Bronchial epithelial cell (primary cell): Measurements from ENCODE around the gene TACR1. TPM values are rescaled to one million over a fixed set of nuclear protein-coding genes. Genes with fewer than 3 reads are reported as not detected.

Source experiments
- DNase-seq: peaks from one replicate; pipeline ENCODE4 v3.0.0-alpha.2; 2010; ENCODE audit warnings: low read depth
- FAIRE-seq: peaks from 2 replicates; lab custom pipeline; 2011; peaks lifted over from hg19 to GRCh38; lab: Jason Lieb, UNC
- H3K27me3 ChIP-seq: 2 replicates; pipeline ENCODE4 v1.5.1; 2011; ENCODE audit warnings: low read length; ENCODE audit not compliant: control insufficient read depth, insufficient read depth
- H3K36me3 ChIP-seq: 2 replicates; pipeline ENCODE4 v1.5.1; 2011; ENCODE audit warnings: low read length; ENCODE audit not compliant: control insufficient read depth, insufficient read depth
- H3K4me3 ChIP-seq: 2 replicates; pipeline ENCODE4 v1.5.1; 2011; ENCODE audit warnings: mild to moderate bottlenecking, low read depth, low read length, control low read depth
- total RNA-seq: library from RNA; depleted of rRNA; stranded (reverse); fragments of >200 nt; gene quantifications from 2 replicates; pipeline ENCODE4 v1.2.1, GENCODE V29; 2014
- TF ChIP-seq, protein P1 (sequence below): IDR thresholded peaks from 2 replicates; pipeline ENCODE4 v1.5.1; 2011; ENCODE audit warnings: mild to moderate bottlenecking, moderate library complexity, low read length, control low read depth, inconsistent platforms; ENCODE audit not compliant: insufficient read depth, severe bottlenecking

TACR1 gene
- total RNA-seq, 1 donor from 2014 or later = not detected

DNA sequence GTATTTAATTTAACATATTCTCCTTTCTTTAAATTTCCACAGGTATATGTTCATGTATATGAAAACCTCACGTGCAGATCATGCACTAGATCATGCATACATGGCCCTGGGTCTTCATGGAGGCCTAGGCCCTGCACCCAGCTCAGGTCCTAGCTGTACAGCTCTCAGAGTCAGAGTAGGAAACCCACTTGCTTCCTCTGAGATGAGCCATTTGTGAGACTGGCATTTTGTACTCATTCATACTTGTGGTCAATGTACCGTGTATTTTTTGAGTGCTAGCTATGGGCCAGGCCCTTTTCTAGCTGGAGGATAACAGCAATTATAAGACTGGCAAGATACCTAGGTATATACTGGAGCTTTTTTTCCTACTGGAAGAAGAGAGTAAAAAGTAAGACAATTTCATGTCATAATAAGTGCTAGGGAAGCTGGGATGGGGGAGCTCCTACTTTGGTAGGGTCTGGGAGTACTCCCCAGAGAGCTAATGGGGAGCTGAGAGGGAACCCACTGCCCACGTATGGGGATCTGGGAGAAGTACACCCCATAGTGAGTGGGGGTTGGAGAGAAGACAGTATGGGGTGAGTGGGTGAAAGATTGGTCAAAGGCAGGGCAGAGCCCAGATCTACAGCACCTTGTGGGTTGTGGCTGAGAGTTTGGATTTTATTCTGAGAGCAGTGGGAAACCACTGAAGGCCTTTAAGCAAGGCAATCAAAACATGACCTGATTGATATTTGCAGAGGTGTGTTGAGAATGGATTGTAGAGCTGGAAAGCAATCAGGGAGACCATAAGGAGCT, 168.9 kb downstream of the TACR1 start:
- H3K27me3 ChIP-seq = no peaks in the 10 kb centered on the region
- DNase-seq (no peak), FAIRE-seq (no peak)
- no peaks in the 10 kb centered on the region for H3K36me3 ChIP-seq
- TF ChIP-seq, protein P1, sequence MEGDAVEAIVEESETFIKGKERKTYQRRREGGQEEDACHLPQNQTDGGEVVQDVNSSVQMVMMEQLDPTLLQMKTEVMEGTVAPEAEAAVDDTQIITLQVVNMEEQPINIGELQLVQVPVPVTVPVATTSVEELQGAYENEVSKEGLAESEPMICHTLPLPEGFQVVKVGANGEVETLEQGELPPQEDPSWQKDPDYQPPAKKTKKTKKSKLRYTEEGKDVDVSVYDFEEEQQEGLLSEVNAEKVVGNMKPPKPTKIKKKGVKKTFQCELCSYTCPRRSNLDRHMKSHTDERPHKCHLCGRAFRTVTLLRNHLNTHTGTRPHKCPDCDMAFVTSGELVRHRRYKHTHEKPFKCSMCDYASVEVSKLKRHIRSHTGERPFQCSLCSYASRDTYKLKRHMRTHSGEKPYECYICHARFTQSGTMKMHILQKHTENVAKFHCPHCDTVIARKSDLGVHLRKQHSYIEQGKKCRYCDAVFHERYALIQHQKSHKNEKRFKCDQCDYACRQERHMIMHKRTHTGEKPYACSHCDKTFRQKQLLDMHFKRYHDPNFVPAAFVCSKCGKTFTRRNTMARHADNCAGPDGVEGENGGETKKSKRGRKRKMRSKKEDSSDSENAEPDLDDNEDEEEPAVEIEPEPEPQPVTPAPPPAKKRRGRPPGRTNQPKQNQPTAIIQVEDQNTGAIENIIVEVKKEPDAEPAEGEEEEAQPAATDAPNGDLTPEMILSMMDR = no peak
- H3K4me3 ChIP-seq = no peak overlapping the region

DNA sequence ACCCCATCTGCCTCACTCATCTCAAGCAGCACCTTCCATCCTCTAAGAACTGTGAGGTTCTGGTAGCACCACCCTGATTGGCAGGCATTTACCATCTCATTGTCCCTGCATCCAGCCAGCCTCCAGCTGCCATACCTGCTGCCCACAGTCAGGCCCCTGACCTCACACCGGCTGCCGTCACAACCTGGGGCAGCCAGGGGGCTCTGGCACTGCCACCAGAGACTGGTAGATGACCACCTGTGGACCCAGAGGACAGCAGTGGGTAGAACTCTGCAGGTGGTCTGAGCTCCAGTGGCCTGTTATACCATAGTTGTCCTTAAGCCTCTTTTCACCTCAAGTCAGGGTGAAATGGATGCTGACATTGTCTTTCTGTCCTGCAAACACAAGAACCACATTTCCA, 171.4 kb downstream of the TACR1 start:
- TF ChIP-seq, protein P1 = no peak
- Histone ChIP-seq H3K27me3 (no peaks in the 10 kb centered on the region), H3K36me3 (no peaks in the 10 kb centered on the region), H3K4me3 (no peak overlapping the region)
- DNase-seq (no peak), FAIRE-seq (no peak)

DNA sequence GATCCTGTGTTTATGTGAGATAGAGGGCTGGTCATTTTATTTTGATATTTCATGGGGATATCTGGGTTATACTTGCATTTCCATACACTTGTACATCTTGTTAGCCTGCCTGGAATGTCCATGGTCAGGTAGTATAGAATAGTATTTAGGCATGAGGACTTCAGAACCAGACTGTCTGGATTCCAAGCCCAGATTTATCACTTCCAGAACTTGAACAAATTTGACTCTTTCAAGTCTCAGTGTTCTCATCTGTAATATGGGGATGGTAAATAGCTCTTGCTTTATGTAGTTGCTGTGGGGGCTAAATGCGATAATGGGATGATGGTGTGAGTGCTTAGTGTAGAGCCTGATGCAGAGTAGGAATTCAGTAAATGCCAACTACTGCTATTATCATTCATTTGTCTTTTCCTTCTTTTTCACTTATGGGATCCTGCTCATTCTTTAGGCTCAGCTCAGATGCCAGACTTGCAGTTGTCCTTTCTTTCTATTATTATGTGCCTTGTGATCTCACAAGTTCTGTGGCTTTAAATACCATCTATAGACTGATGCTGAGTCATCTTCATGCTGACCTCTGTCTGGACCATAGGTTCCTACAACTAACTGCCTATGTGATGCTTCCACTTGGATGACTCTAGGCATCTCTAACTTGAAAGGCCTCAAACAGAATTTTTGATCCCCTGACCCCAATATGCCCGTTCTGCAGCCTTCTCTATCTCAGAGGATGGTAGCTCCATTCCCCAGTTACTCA, 173.5 kb downstream of the TACR1 start:
- H3K27me3 ChIP-seq = no peaks in the 10 kb centered on the region
- no peak overlapping the region for H3K4me3 ChIP-seq
- no peak for FAIRE-seq
- H3K36me3 ChIP-seq = no peaks in the 10 kb centered on the region
- no peak for DNase-seq
- TF ChIP-seq, protein P1 = no peak

DNA sequence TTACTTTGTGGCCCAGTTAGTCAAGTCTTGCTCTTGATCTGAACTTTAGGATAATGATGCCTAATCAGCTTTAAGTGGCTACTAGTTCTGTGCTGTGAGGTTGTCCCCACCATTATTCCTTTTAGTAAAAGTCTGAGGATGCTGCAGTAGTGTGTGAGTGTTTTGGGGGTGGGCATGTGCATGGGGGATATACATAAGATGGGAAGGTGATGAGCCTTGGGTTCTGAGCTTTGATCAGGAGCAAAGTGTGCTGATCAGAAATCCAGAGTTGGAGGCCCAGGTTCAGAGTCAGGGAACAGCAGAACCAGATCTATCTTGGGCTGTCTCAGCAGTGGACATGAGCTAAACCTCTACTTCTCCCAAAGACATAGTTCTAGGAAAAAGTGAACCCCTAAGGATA, 174.1 kb downstream of the TACR1 start:
- H3K4me3 ChIP-seq = no peak overlapping the region
- TF ChIP-seq, protein P1 = no peak
- H3K27me3 ChIP-seq = no peaks in the 10 kb centered on the region
- no peak for FAIRE-seq
- DNase-seq = no peak
- no peaks in the 10 kb centered on the region for H3K36me3 ChIP-seq

DNA sequence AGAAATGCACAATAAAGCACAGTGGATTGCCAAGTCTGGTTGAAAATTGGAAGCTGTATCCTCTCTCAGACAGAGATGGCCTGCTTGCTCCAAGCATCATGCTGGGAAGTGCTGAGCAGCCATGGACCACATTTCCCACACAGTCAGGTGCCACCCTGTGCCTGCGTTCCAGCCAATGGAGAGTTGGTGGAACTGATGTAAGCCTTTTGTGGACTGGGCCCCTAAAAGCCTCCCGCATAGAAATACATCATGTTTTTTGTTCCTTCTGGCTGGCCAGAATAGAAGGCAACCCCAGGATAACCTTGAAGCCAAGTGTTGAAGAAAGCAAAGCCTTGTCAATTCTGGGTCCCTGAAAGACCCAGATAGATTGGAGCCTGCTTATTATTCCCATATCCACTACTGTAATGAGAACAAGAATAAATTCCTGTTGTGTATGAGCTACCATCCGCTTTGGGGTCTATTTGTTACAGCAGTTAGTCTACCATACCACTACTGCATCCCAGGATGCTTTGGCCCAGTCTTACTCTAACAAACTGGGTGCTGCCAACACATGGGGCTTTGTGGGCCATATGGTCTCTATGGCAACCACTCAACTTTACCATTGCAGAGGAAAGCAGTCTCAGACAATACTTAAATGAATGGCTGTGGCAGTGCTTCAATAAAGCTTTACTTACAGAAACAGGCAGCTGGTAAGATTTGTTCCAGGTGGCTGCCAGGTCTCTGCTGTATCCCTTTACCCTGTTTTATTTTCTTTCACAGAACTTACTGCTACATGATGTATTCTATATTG, 175.5 kb downstream of the TACR1 start:
- DNase-seq (no peak), FAIRE-seq (no peak)
- no peak overlapping the region for H3K4me3 ChIP-seq
- no peaks in the 10 kb centered on the region for H3K36me3 ChIP-seq
- TF ChIP-seq, protein P1 = no peak
- no peaks in the 10 kb centered on the region for H3K27me3 ChIP-seq
